Measurements from ENCODE around the gene DCXR. TPM values are rescaled to one million over a fixed set of nuclear protein-coding genes. Genes with fewer than 3 reads are reported as not detected.

The DCXR gene
- total and polyA plus RNA-seq, 2 of the 13 experiments (the other 11 are each of a cell fraction or from before 2014, with no cell fraction given), result 287 to 311 TPM

DNA sequence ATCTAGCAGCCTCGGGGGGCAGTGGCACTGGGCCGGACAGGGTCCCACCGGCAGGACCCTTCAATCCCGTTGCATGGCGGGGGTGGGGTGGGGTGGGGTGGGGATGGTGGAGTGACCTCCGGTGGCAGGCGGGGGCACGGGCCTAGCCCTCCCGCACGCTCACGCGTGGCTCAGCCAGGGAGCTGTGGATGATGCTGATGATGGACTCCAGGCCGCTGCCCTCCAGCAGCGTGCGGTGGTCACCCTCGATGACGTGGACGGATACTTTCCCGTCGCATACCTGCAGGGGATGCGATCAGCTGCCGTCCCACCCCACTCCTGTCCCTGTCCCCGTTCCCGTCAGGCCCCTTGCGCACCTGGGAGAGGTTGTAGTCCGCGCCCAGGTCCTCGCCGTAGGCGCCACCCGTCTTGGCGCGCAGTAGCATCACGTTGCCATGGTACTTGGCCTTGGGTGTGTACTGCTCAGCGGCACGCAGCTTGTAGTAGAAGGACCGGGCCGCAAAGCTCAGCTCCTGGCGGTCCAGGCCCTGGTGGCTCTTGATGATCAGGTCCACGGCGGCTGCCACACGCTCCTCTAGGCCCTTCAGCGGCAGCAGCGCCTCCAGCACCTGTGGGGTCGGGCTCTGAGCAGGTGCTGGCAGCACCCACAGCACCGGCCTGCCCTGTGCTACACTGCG lies 41.6 kb upstream of the DCXR start:
- Histone ChIP-seq H3K27ac (ENCODE audit: extremely low read length, insufficient read depth, low read length) (no peak overlapping the region), H4K20me1 (ENCODE audit: insufficient read depth, low read length) (peaks cover 44% of the 10 kb centered on the region), H3K27me3 (ENCODE audit: control insufficient read depth in 1 of 2, insufficient read depth in 2 of 2, low read length in 2 of 2) (no peaks in the 10 kb centered on the region), H2AFZ (ENCODE audit: low read length) (no peak overlapping the region), H3K4me2 (ENCODE audit: low read depth, low read length) (no peak overlapping the region), H3K9ac (ENCODE audit: insufficient read depth, low read depth, low read length) (no peak overlapping the region), H3K4me3 (replicated peaks in 1 of 3; ENCODE audit: insufficient read depth in 1 of 3, low read depth in 2 of 3, low read length in 3 of 3) (no peak overlapping the region), H3K36me3 (replicated peaks in 1 of 2; ENCODE audit: control insufficient read depth in 1 of 2, insufficient read depth in 2 of 2, low read length in 2 of 2) (peaks cover 46 to 56% of the 10 kb centered on the region in 2 experiments), H3K4me1 (ENCODE audit: insufficient read depth, low read length) (peaks cover 12% of the 10 kb centered on the region), H3K79me2 (ENCODE audit: insufficient read depth, low read length) (no peaks in the 10 kb centered on the region), H3K9me3 (ENCODE audit: low read length) (no peaks in the 10 kb centered on the region)
- intact Hi-C loops (cut with micrococcal nuclease; ENCODE audit: unreplicated experiment) (no loop called here), in situ Hi-C loops (cut with HindIII; ENCODE audit: extremely low pct_ligation_motif_present, low pct_unique_long_range_greater_than_20kb) (no loop called here)
- FAIRE-seq (no peak), ATAC-seq (no peak), DNase-seq (ENCODE audit: low spot score) (no peak)
- BruUV-seq (replicated peaks), result no TSS peak
- CTCF ChIA-PET (ENCODE audit: low intra/inter-chr PET ratio, low total read pairs), result interaction anchor here (0.6 kb wide), 1 partner anchor 49 kb away, joined by 3 read pairs; no protein-coding TSS in a partner anchor
- 95% methylated on average over 34 of the region's 47 CpGs for WGBS (ENCODE audit: low lambda C conversion rate)
- POLR2A ChIA-PET, result interaction anchor here (1.4 to 1.9 kb wide), 2 partner anchors 13 to 17 kb away, joined by 4 to 6 read pairs; partner anchors contain the start of gene DUS1L
- TF ChIP-seq, protein P1, sequence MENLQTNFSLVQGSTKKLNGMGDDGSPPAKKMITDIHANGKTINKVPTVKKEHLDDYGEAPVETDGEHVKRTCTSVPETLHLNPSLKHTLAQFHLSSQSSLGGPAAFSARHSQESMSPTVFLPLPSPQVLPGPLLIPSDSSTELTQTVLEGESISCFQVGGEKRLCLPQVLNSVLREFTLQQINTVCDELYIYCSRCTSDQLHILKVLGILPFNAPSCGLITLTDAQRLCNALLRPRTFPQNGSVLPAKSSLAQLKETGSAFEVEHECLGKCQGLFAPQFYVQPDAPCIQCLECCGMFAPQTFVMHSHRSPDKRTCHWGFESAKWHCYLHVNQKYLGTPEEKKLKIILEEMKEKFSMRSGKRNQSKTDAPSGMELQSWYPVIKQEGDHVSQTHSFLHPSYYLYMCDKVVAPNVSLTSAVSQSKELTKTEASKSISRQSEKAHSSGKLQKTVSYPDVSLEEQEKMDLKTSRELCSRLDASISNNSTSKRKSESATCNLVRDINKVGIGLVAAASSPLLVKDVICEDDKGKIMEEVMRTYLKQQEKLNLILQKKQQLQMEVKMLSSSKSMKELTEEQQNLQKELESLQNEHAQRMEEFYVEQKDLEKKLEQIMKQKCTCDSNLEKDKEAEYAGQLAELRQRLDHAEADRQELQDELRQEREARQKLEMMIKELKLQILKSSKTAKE (CRISPR knock-in tag; IDR thresholded peaks at IDR 0.05; ENCODE audit: borderline replicate concordance), result no peak
- TF ChIP-seq HMG20B (CRISPR knock-in tag; conservative IDR thresholded peaks at IDR 0.05) (no peak), ZFP36 (IDR thresholded peaks at IDR 0.05; ENCODE audit: borderline replicate concordance, low read depth, low read length, partially characterized antibody) (no peak), ZEB1 (IDR thresholded peaks at IDR 0.05; ENCODE audit: insufficient replicate concordance, low read depth) (no peak), KDM4B (CRISPR knock-in tag; IDR thresholded peaks at IDR 0.05) (no peak), NCOA5 (CRISPR knock-in tag; IDR thresholded peaks at IDR 0.05) (0 out of 2 replicates have a peak, but pooled peaks have one; percentile 52), POLR2A (IDR thresholded peaks at IDR 0.05; ENCODE audit: insufficient read depth in 1 of 2, low read depth in 2 of 2, low read length in 2 of 2) (peak; percentile 16 to 71; a peak in 2 of 4 replicates)
- TF ChIP-seq, protein P2, sequence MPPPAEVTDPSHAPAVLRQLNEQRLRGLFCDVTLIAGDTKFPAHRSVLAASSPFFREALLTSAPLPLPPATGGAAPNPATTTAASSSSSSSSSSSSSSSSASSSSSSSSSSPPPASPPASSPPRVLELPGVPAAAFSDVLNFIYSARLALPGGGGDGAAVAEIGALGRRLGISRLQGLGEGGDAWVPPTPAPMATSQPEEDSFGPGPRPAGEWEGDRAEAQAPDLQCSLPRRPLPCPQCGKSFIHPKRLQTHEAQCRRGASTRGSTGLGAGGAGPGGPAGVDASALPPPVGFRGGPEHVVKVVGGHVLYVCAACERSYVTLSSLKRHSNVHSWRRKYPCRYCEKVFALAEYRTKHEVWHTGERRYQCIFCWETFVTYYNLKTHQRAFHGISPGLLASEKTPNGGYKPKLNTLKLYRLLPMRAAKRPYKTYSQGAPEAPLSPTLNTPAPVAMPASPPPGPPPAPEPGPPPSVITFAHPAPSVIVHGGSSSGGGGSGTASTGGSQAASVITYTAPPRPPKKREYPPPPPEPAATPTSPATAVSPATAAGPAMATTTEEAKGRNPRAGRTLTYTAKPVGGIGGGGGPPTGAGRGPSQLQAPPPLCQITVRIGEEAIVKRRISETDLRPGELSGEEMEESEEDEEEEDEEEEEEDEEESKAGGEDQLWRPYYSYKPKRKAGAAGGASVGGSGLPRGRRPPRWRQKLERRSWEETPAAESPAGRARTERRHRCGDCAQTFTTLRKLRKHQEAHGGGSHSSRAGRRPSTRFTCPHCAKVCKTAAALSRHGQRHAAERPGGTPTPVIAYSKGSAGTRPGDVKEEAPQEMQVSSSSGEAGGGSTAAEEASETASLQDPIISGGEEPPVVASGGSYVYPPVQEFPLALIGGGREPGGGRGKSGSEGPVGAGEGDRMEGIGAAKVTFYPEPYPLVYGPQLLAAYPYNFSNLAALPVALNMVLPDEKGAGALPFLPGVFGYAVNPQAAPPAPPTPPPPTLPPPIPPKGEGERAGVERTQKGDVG (CRISPR knock-in tag; IDR thresholded peaks at IDR 0.05; ENCODE audit: borderline replicate concordance), result 0 out of 2 replicates have a peak, but pooled peaks have one; percentile 22
- TF ChIP-seq, protein P3, sequence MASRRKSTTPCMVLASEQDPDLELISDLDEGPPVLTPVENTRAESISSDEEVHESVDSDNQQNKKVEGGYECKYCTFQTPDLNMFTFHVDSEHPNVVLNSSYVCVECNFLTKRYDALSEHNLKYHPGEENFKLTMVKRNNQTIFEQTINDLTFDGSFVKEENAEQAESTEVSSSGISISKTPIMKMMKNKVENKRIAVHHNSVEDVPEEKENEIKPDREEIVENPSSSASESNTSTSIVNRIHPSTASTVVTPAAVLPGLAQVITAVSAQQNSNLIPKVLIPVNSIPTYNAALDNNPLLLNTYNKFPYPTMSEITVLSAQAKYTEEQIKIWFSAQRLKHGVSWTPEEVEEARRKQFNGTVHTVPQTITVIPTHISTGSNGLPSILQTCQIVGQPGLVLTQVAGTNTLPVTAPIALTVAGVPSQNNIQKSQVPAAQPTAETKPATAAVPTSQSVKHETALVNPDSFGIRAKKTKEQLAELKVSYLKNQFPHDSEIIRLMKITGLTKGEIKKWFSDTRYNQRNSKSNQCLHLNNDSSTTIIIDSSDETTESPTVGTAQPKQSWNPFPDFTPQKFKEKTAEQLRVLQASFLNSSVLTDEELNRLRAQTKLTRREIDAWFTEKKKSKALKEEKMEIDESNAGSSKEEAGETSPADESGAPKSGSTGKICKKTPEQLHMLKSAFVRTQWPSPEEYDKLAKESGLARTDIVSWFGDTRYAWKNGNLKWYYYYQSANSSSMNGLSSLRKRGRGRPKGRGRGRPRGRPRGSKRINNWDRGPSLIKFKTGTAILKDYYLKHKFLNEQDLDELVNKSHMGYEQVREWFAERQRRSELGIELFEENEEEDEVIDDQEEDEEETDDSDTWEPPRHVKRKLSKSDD (CRISPR knock-in tag; IDR thresholded peaks at IDR 0.05; ENCODE audit: low read depth), result peak; percentile 75; the same call in 1 of the 2 replicates
- TF ChIP-seq, protein P4, sequence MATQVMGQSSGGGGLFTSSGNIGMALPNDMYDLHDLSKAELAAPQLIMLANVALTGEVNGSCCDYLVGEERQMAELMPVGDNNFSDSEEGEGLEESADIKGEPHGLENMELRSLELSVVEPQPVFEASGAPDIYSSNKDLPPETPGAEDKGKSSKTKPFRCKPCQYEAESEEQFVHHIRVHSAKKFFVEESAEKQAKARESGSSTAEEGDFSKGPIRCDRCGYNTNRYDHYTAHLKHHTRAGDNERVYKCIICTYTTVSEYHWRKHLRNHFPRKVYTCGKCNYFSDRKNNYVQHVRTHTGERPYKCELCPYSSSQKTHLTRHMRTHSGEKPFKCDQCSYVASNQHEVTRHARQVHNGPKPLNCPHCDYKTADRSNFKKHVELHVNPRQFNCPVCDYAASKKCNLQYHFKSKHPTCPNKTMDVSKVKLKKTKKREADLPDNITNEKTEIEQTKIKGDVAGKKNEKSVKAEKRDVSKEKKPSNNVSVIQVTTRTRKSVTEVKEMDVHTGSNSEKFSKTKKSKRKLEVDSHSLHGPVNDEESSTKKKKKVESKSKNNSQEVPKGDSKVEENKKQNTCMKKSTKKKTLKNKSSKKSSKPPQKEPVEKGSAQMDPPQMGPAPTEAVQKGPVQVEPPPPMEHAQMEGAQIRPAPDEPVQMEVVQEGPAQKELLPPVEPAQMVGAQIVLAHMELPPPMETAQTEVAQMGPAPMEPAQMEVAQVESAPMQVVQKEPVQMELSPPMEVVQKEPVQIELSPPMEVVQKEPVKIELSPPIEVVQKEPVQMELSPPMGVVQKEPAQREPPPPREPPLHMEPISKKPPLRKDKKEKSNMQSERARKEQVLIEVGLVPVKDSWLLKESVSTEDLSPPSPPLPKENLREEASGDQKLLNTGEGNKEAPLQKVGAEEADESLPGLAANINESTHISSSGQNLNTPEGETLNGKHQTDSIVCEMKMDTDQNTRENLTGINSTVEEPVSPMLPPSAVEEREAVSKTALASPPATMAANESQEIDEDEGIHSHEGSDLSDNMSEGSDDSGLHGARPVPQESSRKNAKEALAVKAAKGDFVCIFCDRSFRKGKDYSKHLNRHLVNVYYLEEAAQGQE (IDR thresholded peaks at IDR 0.05; ENCODE audit: borderline replicate concordance in 1 of 2, low read depth in 1 of 2, low read length in 2 of 2), result no peak
